Lower lobe of right lung (tissue), 2 donors: ENCODE results near the gene PARL. TPM values are rescaled to one million over a fixed set of nuclear protein-coding genes. Genes with fewer than 3 reads are reported as not detected.

Experiments
- ATAC-seq, 2 donors: fragments of 200-7000 bp; cut with Tn5 transposase; one replicate each; pipeline ENCODE4 v1.9.1; 2020 to 2022; ENCODE audit warnings: mild to moderate bottlenecking in 2 of 2, moderate library complexity in 2 of 2
- DNase-seq: peaks from one replicate; pipeline ENCODE4 v3.0.0-alpha.2; 2020
- H3K27ac ChIP-seq: fragments of 200-600 bp; one replicate; pipeline ENCODE4 v1.8.0; 2022
- H3K27me3 ChIP-seq: fragments of 200-600 bp; one replicate; pipeline ENCODE4 v1.8.0; 2022; ENCODE audit warnings: low read depth
- H3K36me3 ChIP-seq: fragments of 200-600 bp; one replicate; pipeline ENCODE4 v1.8.0; 2022; ENCODE audit warnings: mild to moderate bottlenecking
- H3K4me1 ChIP-seq: fragments of 200-600 bp; one replicate; pipeline ENCODE4 v1.8.0; 2022
- H3K4me3 ChIP-seq: fragments of 200-600 bp; one replicate; pipeline ENCODE4 v1.8.0; 2022; ENCODE audit warnings: mild to moderate bottlenecking
- H3K9me3 ChIP-seq: fragments of 200-600 bp; one replicate; pipeline ENCODE4 v1.8.0; 2022
- CTCF ChIP-seq: fragments of 200-600 bp; IDR thresholded peaks from one replicate; pipeline ENCODE4 v1.8.0; 2022; ENCODE audit warnings: antibody characterized with exemption, mild to moderate bottlenecking
- intact Hi-C: fragments of 100-400 bp; cut with DNase I; formaldehyde crosslinking; loops from one replicate; pipeline ENCODE4 v1.11.0; 2022
- total RNA-seq: library from RNA; stranded (reverse); fragmentation: NEBNext Ultra II Directional; extraction: Animal tissue kit (Norgen Biotek cat#: 25700); gene quantifications from one replicate; pipeline ENCODE4 v1.2.1, GENCODE V29; 2021
- donor health status: DM: no; HTN: yes; CAD: no; lungs with severe emphysema.

PARL gene
- total RNA-seq, 1 donor from 2014 or later: 41.8 TPM

DNA sequence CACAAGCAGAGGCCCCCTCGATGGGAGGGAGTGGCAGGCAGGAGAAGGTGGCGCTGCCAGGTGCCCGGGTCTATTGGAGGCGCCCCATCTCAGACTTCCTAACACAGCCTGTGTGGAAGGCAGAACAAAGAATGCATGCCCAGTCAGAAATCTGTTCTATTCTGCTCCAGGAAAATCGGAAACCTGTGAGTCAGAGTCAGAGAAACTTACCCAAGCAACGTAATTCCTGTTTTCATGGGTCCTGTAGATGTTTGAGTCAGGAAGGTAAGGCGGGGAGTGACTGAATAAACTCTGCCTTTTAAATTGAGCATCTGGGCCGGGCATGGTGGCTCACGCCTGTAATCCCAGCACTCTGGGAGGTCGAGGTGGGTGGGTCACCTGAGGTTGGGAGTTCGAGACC, 73.0 kb downstream of the PARL start:
- Histone ChIP-seq H3K4me3 (no peak overlapping the region), H3K27me3 (no peaks in the 10 kb centered on the region), H3K4me1 (no peaks in the 10 kb centered on the region), H3K9me3 (no peaks in the 10 kb centered on the region), H3K27ac (no peak overlapping the region), H3K36me3 (peaks cover 75% of the 10 kb centered on the region)
- DNase-seq: no peak
- intact Hi-C loops: no loop called here
- no peak for TF ChIP-seq CTCF
- ATAC-seq: no peak

GRCh38 chr3:183810643-183811594, 73.8 kb downstream of the PARL start:
- ATAC-seq (no peak), DNase-seq (no peak)
- H3K4me3 ChIP-seq: no peak overlapping the region
- intact Hi-C loops: no loop called here
- no peaks in the 10 kb centered on the region for H3K9me3 ChIP-seq
- no peaks in the 10 kb centered on the region for H3K4me1 ChIP-seq
- peaks cover 76% of the 10 kb centered on the region for H3K36me3 ChIP-seq
- TF ChIP-seq CTCF: no peak
- H3K27me3 ChIP-seq: no peaks in the 10 kb centered on the region
- H3K27ac ChIP-seq: no peak overlapping the region

DNA sequence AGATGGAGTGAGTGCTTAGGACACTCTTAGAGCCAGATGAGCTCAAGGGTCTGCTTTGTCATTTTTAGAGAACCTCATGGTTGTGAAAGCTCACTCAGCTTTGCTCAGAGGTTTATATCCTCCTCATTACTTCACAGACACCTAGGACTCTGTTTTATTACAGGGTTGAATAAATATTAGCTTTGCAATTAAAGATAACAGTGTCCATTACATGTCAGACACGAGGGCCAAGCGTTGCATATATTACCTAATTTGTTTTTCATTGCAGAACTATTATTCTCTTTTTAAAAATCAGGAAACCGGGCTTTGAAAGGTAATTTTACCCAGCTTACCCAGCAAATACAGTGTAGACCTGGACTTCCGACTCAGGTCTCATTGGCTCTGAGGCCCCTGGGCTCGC, 75.4 kb downstream of the PARL start:
- ATAC-seq (no peak), DNase-seq (no peak)
- H3K9me3 ChIP-seq: no peaks in the 10 kb centered on the region
- H3K27me3 ChIP-seq: no peaks in the 10 kb centered on the region
- H3K4me1 ChIP-seq: no peaks in the 10 kb centered on the region
- intact Hi-C loops: no loop called here
- no peak overlapping the region for H3K4me3 ChIP-seq
- H3K36me3 ChIP-seq: peaks cover 90% of the 10 kb centered on the region
- no peak overlapping the region for H3K27ac ChIP-seq
- no peak for TF ChIP-seq CTCF

DNA sequence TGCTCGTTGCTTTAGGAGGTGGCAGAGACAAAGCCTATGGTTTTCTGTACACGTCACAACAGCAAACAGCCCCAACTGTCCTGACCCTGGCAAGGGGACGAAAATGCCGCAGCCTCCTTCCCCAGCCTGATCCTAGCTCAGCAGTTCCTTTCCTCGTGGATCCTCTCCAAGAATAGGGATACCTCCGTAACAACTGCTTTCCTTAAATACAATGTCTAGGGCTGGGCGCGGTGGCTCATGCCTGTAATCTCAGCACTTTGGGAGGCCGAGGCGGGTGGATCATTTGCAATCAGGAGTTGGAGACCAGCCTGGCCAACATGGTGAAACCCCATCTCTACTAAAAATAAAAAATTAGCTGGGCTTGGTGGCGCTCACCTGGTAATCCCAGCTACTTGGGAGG, 76.3 kb downstream of the PARL start:
- DNase-seq: no peak

DNA sequence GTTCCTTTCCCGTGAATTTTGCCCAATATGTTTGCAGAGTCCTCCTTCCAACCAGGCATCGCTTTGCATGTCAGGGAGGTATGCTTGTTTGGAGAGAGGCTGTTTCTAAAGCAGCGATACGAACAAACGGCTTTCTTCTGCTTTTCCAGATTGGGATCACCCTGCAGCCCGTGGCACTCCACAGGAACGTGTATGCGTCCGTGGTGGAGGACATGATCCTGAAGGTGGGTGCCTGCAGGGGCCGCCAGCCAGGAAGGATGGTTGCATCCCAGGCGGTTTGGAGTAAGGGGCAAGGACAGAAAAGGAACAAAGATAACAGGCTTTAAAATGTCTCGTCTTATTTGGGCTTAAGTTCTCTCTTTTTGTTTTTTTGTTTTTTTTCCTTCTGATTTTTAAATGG, 76.8 kb downstream of the PARL start:
- intact Hi-C loops: no loop called here
- no peak for TF ChIP-seq CTCF
- no peak for ATAC-seq
- Histone ChIP-seq H3K4me1 (no peaks in the 10 kb centered on the region), H3K9me3 (no peaks in the 10 kb centered on the region), H3K27ac (no peak overlapping the region), H3K36me3 (peaks cover 98% of the 10 kb centered on the region), H3K4me3 (no peak overlapping the region), H3K27me3 (no peaks in the 10 kb centered on the region)
- no peak for DNase-seq

More for the DNA sequence above, 76.3 kb downstream of the PARL start:
- intact Hi-C loops: no loop called here
- no peaks in the 10 kb centered on the region for H3K4me1 ChIP-seq
- no peaks in the 10 kb centered on the region for H3K27me3 ChIP-seq
- H3K9me3 ChIP-seq: no peaks in the 10 kb centered on the region
- H3K36me3 ChIP-seq: peaks cover 97% of the 10 kb centered on the region
- H3K4me3 ChIP-seq: no peak overlapping the region
- H3K27ac ChIP-seq: no peak overlapping the region
- TF ChIP-seq CTCF: no peak
- no peak for ATAC-seq
